ENCODE measurements around the gene PBX1.

PBX1 gene

DNA sequence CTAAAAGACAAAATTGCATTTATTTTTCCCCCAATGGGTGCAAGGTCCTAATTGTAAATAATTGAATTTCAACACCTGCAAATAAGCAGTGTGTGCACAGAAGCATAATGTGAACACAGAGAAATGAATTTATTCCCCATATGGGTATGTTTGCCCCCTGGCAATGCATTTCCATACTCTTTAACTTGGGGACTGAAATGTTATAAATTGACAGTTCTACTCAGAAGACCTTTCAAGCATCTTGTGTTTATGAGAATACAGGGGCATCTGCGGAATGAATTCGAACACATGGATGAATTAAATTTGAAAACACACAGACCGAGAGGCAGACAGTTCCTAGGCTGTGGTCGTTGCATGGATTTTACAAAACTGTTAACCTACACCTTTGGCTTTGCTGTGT is 3.5 kb downstream of the PBX1 start:
- no peak for DNase-seq (ENCODE audit: low read depth)
- H3K4me3 ChIP-seq (ENCODE audit: low read depth, low read length) = no peak overlapping the region

DNA sequence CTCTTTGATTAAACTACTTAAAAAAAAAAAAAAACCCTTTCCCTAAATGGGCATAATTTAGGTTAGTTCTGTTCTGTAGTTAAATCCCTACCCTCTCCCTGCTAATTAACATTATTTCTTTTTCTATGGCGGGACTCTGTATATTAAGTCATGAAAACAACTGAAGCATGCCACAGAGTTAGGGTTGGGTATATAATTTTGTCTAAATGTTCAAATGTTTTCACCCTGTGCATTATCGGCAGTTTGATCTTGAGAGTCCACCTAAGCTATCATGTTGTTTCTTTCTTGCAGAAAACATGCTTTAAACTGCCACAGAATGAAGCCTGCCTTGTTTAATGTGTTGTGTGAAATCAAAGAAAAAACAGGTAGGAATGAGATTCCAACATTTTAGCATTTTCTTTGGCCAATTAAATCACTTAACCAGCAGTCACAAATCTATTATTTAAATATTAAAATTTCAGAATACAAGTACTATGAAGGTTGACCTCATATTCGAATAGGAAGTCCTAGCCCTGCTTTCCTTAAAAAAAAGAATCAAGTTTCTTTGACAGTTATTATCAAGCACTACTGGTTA is 4.0 kb downstream of the PBX1 start:
- DNase-seq (ENCODE audit: low read depth) = no peak
- no peak overlapping the region for H3K4me3 ChIP-seq (ENCODE audit: low read depth, low read length)

DNA sequence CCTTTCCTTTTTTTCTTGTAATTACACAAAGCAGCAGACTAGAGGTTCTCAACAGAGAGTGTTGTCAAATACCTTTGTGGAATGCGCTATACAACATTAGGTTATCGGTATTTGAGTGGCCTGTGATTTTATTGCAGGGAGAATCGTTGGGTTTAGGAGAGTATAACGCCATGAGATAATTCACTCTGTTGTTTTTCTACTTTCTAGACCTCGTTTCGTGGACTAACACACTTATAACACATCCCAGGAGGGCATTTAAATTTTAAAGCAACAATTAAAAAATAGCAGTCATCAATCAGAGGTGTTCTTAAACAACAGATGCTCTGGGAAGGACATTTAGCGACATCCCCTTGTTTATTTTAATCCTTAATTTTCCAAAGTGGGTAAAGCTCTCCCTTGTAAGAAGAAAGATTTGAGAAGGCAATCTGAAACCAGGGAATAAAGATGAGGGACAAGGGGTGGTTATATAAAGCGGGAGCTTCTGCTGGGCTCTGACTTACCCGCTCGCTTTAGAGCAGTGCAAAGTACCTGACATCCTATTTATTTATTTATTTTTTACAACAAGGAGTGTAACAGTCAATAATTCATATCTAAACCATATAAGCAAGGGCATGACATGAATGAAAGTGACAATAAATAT is 4.9 kb downstream of the PBX1 start:
- H3K4me3 ChIP-seq (ENCODE audit: low read depth, low read length) = no peak overlapping the region
- no peak for DNase-seq (ENCODE audit: low read depth)

DNA sequence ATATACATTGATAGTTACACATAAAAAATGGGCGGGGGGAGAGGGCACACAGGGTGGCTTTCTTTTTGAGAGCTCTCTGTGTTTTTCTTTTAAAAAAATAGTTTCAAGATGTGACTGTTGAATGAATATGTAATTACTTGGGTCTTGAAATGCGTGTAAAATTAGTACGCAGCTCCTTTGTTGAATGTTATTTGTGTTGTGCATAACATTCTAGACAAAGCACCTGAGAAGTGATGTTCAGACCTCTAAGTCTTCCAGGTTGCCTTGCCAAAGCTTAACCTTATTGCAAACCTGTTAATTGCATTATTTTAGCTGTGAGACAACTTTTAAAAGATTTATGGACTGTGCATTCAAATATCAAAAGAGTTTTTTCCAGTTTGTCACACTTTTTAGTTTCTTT is 5.4 kb downstream of the PBX1 start:
- no peak for DNase-seq (ENCODE audit: low read depth)
- no peak overlapping the region for H3K4me3 ChIP-seq (ENCODE audit: low read depth, low read length)

DNA sequence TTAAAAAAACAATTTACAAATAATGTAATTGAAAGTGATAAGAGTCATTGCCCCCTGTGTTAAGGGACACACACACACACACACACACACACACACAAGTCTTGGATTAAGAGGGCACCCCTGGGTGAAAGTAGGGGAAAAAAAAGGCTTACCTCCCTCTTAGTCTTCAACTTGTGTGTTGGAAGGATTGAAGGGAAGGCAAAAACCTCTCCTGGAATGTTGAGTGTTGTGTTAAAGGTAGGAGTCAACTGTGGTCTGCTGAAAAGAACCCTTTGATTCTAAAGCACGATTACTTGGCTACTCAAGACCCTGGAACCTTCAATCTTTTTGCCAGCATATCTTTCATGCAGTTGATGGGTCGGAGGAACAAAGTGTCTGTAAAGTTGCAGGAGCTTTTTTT is 6.4 kb downstream of the PBX1 start:
- DNase-seq (ENCODE audit: low read depth) = no peak
- no peak overlapping the region for H3K4me3 ChIP-seq (ENCODE audit: low read depth, low read length)

DNA sequence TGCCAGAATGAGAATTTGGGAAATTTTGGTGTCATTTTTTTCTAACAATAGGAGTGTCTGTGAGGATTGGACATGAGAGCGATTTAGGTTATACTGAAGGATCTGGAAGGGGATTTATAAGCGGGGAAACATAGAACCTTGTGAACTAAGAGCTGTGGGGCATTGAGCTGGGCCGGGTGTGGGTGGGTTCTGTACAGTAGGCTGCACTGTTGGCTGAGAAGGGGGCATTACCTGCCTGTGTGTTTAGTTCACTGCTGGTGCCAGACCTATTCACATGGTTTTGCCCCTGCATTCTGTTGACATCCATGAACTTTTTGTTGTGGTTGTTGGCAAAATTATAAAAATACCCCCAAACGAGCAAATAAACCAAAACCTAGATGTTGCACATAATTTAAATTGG is 8.8 kb downstream of the PBX1 start:
- H3K4me3 ChIP-seq (ENCODE audit: low read depth, low read length) = no peak overlapping the region
- DNase-seq (ENCODE audit: low read depth) = no peak

DNA sequence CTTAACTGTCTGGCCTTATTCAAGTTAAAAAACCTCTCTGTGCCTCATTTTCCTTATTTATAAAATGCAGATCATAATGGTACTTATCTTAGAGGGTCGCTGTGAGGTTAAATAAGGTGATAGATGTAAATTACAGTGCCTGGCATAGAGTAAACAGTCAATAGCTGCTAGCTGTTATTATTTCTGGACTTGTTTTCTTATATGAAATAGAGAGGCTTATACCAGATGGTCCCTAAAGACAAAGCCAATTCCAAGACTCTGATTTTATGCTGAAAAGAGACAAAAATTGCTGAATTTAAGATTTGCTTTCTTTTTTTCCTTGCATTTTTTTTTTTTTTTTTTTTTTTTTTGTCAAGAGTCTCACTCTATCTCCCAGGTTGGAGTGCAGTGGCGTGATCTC is 10.3 kb downstream of the PBX1 start:
- H3K4me3 ChIP-seq (ENCODE audit: low read depth, low read length) = no peak overlapping the region

DNA sequence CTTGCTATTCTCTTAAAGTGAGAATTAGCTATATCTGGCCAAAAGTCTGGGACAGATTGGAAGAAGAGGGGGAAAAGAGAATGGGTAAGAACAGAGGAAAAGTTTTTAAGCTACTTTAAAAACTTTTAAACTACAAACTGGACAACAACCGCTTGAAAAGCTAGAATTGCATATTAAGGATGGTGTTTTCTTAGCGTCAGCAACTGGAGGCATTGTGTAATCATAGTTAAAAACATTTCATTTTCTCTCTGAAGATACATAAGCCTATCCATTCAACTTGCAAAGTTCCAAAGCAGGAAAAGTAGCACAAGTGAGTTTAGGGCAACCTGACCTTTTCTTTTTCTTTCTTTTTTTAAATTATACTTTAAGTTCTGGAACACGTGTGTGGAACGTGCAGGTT is 10.9 kb downstream of the PBX1 start:
- H3K4me3 ChIP-seq (ENCODE audit: low read depth, low read length) = no peak overlapping the region
- no peak for DNase-seq (ENCODE audit: low read depth)

More for the DNA sequence above, 10.3 kb downstream of the PBX1 start:
- no peak for DNase-seq (ENCODE audit: low read depth)

DNA sequence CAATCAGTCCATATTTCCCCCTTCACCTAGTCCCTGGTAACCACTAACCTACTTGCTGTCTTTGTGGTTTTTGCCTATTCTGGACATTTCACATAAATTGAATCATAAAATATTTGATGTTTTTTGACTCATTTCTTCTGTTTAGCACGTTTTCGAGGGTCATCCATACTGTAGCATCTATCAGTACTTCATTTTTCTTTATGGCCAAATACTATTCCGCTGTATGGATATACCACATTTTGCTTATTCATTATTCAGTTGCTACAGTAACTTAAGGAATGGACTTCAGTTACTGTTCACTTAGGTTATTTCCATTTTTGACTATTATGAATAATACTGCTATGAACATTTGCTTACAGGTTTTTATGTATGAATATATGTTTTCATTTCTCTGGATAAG is 12.3 kb downstream of the PBX1 start:
- DNase-seq (ENCODE audit: low read depth) = no peak
- H3K4me3 ChIP-seq (ENCODE audit: low read depth, low read length) = no peak overlapping the region

DNA sequence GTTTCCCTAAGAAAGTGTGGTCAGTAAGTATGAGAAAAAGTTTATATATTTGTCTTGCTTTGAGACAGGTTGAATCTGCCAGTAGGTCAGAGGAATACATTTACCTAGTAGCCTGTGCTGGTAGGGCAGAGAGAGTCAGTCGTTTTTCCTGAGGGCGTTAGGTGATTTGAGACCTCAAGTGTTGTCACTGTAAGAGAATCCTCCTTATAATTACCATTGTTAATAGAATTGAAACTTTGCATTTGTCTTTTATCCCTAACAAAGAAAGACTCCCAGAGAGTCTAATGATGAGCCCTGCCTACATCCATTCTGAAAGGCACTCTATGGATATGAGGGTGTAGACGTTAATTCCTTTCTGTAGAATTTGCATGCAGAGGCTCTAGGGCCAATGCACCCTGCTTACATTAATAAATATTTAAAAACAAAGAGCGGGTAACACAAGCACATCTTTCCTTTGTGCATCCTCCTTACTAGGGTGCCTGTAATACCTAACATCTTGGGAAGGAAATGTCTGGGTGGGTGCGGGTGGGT is 16.4 kb downstream of the PBX1 start:
- H3K4me3 ChIP-seq (ENCODE audit: low read depth, low read length) = no peak overlapping the region
- DNase-seq (ENCODE audit: low read depth) = no peak

DNA sequence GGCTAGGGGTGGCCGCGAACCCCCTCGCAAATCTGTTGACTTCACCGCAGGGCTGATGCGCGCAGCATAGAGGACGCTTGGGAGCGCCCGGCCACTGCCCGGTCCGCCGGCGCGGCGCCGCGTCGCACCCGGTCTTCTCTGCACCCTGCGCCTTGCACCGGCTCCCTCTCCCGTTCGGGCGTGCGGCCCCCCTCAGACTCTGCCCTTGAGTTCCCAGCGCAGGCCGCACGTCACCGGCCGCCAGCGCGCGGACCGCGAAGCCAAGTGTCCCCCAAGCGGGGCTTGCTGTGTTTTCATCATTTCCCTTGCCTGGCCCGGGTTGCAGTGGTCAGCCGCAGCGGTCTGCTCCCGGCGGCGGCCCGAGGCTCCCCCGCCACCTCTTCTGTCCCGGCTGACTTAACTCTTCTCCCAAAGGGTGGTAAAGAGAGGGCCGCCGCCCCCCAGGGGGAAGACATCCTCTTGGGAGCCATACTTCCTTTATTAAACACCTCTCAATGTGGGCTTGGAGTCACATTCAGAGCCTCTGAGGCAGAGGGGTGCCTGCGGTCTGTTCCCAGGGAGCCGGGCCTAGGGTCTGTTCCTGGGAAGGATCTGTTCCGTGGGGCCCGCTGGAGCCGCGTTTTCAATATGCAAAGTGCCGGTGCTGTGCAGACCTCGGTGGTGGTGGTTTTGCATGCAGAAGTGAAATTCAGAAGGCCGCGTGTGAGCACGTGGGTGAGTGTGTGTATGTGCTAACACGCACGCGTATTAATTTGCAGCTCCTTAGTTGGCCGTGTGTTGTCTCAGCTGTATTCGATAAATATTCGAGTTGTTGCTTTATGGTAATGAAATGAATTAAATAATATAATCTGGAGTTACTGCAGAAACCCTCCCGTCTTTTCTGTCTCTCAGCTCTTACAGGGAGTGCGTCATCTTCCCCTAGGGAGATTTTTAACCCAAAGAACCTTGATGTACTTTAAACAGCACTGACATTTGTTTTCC is 17.6 kb downstream of the PBX1 start:
- H3K4me3 ChIP-seq (ENCODE audit: low read depth, low read length) = peak overlapping the region; percentile 22
- peak; percentile 67 for DNase-seq (ENCODE audit: low read depth)

DNA sequence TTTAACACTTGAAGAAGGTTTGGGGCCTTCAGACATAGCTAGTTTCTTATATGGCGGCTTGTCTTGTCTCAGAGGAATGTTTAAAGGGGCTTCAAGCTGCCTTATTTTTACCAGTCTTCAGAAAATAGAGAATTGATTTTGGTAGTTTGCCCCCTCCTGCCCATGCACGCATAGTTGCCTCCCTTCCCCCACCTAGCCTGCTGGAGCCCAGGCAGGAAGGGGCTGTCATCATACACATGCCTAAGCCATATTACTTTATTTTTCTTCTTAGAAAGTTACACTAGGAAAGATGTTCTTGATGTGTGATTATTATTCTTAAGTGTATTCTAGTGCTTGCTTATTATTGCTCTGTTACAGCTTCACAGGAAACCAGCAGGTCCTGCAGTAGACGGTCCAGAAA is 18.3 kb downstream of the PBX1 start:
- no peak overlapping the region for H3K4me3 ChIP-seq (ENCODE audit: low read depth, low read length)
- DNase-seq (ENCODE audit: low read depth) = no peak

DNA sequence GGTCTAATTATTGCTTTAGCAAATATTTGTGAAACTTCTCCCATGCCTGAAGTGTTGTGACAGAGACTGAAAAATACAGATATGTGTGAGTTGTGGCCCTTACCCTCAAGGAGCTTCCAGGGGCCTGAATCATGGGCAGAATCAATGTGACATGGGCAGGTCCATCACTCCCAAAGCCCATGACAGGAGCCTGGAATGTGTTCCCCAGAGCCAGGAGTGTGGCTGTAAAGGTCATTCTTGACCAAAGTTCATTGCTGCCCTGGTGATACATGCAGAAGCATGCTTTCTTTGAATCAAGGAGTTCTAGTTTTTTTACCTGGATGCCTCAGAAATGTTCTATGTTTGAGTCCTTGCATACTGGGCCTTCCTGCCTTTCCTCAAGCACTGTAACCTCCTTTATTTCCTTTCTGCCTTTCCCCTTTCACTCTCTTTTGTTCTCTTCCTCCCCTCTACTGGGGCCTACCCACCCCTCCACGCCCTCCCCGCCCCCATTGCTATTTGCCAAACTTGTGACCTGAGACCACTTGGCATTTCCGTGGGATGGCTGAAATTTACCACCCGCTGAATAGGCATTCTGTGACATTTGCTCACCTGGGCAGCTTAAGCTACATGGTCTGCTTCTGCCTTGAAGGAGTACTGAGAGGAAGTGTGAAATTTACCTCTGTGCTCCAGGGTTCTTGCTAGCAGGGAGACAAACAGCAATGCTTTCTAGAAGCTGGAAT is 19.7 kb downstream of the PBX1 start:
- no peak overlapping the region for H3K4me3 ChIP-seq (ENCODE audit: low read depth, low read length)
- DNase-seq (ENCODE audit: low read depth) = no peak

DNA sequence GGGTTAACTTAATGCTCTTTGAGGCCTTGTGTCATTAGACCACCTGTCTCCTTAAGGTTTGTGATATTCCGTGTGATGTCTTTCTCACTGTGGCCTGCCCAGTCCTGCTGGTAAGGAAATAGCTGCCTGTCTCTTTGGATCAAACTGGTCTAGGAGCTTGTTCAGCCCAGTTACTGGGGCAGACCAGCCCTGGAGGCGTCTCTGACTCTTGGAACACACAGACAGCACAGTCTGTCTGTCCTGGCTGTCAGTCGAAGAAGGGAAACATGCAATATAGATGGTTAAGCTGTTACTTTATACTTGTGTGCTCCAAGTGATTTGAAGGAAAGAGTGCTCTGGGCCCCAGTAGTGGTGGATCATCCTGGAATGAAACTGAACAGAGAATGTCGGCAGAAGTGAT is 20.4 kb downstream of the PBX1 start:
- no peak for DNase-seq (ENCODE audit: low read depth)
- H3K4me3 ChIP-seq (ENCODE audit: low read depth, low read length) = no peak overlapping the region

DNA sequence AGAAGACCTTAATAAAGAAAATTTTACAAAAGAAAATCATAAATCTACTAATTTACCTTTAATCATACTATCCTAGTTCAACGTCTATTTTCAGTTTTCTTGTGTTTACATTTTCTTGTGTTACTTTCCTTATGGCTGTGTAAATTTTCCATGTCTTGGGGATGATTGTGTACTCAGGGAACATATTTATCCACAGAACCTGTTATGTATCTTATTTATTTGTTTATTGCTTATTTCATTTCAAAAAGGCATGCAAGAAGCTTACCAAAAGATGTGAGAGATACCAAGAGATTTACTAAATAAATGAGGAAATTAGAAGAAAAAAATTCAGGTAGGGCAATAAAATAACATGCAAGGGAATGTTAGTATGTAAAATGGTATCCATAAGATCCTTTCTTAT is 22.8 kb downstream of the PBX1 start:
- no peak overlapping the region for H3K4me3 ChIP-seq (ENCODE audit: low read depth, low read length)
- no peak for DNase-seq (ENCODE audit: low read depth)

DNA sequence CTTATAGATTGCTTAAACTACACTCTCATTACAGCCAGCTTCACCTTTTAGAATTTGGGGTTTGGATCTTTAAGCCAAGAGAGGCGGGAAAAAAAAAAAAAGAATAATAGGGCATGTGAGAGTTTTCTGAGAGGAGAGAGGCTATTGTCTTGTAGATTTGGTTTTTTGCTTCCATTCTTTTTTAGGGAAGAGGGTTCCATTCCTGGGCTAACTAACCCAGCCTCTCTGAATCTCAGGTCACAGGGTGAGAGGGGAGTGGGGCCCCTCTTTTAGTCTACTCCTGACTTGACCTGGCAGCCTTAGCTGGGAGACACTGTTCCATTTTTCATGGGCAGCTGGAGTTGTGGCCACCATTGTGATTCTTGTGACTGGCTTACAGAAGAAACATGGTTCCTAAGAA is 24.2 kb downstream of the PBX1 start:
- H3K4me3 ChIP-seq (ENCODE audit: low read depth, low read length) = no peak overlapping the region
- no peak for DNase-seq (ENCODE audit: low read depth)

DNA sequence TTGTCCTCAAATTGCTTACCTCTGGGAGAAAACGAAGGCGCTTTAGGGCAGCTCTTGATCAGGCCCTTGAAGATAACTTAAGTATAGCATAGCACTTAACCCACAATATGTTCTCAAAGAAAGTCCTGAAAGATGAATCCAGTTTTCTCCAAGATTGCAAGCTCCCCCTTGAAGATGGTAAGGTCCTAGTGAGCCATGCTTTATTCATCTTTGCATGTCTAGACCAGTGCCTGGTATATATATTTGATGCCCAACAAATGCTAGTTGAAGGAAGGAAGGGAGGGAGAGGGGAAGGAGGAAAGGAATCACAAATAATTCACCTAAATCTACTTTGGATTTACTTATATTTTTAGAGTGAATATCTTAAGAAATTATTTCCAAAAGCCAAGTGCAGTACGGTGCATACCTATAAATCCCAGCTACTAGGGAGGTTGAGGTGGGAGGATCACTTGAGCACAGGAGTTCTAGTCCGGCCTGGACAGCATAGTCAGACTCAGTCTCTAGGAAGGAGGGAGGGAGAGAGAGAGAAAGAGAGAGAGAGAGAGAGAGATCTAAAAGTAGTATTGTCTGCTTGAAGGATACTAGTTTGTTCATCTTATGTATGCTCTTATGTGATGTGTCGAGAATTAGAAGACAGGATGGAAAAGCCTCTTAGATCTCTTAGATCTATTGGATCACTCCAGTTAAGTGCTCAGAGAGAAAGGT is 25.0 kb downstream of the PBX1 start:
- no peak for DNase-seq (ENCODE audit: low read depth)
- H3K4me3 ChIP-seq (ENCODE audit: low read depth, low read length) = no peak overlapping the region

DNA sequence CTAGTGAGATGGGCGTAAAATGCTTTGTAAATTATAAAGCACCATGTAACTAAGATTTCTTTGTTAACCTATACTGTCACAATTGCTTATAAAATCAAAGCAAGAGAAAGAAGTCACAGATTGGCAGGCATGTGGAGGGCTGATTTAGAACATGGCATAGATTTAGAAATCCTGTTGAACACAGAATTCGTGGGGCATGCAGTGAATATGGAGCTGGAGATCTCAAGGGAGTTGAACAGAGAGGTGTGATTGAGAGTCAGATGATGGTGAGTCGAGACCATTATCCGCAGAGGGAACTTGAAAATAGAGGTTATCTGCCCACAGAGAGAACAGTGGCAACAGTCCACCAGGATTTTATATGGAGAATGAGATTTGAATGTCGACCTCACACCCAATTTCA is 27.6 kb downstream of the PBX1 start:
- no peak for DNase-seq (ENCODE audit: low read depth)
- no peak overlapping the region for H3K4me3 ChIP-seq (ENCODE audit: low read depth, low read length)
